CD14-positive monocyte (primary cell): ENCODE measurements around the gene FGF4. TPM values are rescaled to one million over a fixed set of nuclear protein-coding genes. Genes with fewer than 3 reads are reported as not detected.

Experiments
- DNase-seq, 3 donors: peaks; one replicate each; pipeline ENCODE4 v3.0.0-alpha.2; 2011 to 2022
- H2AFZ ChIP-seq: 2 replicates; pipeline ENCODE4 v1.6.0; 2012; ENCODE audit warnings: mild to moderate bottlenecking, low read depth, low read length, inconsistent platforms; ENCODE audit not compliant: insufficient read depth, poor library complexity, severe bottlenecking
- H3K27ac ChIP-seq, 2 donors: 1 replicate in 1 of 2; 2 replicates in 1 of 2; pipeline ENCODE4 v1.5.1; 2012 to 2013; ENCODE audit warnings: low read length in 2 of 2, control low read depth in 1 of 2, inconsistent platforms in 1 of 2, low read depth in 1 of 2, mild to moderate bottlenecking in 1 of 2
- H3K27me3 ChIP-seq, 2 donors: one replicate each; pipeline versions ENCODE4 v1.6.0 to v1.6.1; 2011 to 2013; ENCODE audit warnings: low read length in 2 of 2; ENCODE audit not compliant: control insufficient read depth in 2 of 2, insufficient read depth in 2 of 2
- H3K36me3 ChIP-seq, 2 donors: replicated peaks in 1 of 2; 1 replicate in 1 of 2; 2 replicates in 1 of 2; pipeline versions ENCODE4 v1.5.1 to v1.6.1; 2012 to 2013; ENCODE audit warnings: low read length in 2 of 2, control low read depth in 1 of 2, inconsistent platforms in 1 of 2, mild to moderate bottlenecking in 1 of 2; ENCODE audit not compliant: insufficient read depth in 2 of 2, control insufficient read depth in 1 of 2
- H3K4me1 ChIP-seq, 2 donors: 1 replicate in 1 of 2; 2 replicates in 1 of 2; pipeline versions ENCODE4 v1.5.1 to v1.6.1; 2012 to 2013; ENCODE audit warnings: low read length in 2 of 2, control low read depth in 1 of 2, inconsistent platforms in 1 of 2, mild to moderate bottlenecking in 1 of 2, moderate library complexity in 1 of 2; ENCODE audit not compliant: insufficient read depth in 2 of 2, control insufficient read depth in 1 of 2
- H3K4me2 ChIP-seq: replicated peaks from 2 replicates; pipeline ENCODE3; 2012; ENCODE audit warnings: low read length, moderate library complexity, mild to moderate bottlenecking; ENCODE audit not compliant: poor library complexity, severe bottlenecking; ENCODE audit errors: extremely low read depth
- H3K4me3 ChIP-seq, 3 experiments: fragments of 200-600 bp in 1 of 3; sonication (generic) in 1 of 3; replicated peaks in 1 of 3; 1 replicate in 2 of 3; 2 replicates in 1 of 3; pipeline ENCODE4 v1.5.1; 2011 to 2013; ENCODE audit warnings: low read length in 3 of 3, mild to moderate bottlenecking in 3 of 3, control low read depth in 2 of 3, low read depth in 2 of 3, inconsistent platforms in 1 of 3, moderate library complexity in 1 of 3
- H3K79me2 ChIP-seq: 2 replicates; pipeline ENCODE4 v1.6.0; 2012; ENCODE audit warnings: mild to moderate bottlenecking, control low read depth, inconsistent platforms, low read length, moderate library complexity; ENCODE audit not compliant: insufficient read depth
- H3K9ac ChIP-seq: 2 replicates; pipeline ENCODE4 v1.6.0; 2017; ENCODE audit warnings: low read length, mild to moderate bottlenecking; ENCODE audit not compliant: insufficient read depth, poor library complexity, severe bottlenecking
- H3K9me3 ChIP-seq, 2 donors: replicated peaks in 1 of 2; 1 replicate in 1 of 2; 2 replicates in 1 of 2; pipeline versions ENCODE4 v1.5.1 to v1.6.1; 2012 to 2013; ENCODE audit warnings: low read length in 2 of 2, control low read depth in 1 of 2; ENCODE audit not compliant: control insufficient read depth in 1 of 2, insufficient read depth in 1 of 2
- H4K20me1 ChIP-seq: 2 replicates; pipeline ENCODE4 v1.6.0; 2012; ENCODE audit warnings: mild to moderate bottlenecking, low read length, control low read depth, moderate library complexity; ENCODE audit not compliant: insufficient read depth
- H3K27ac Mint-ChIP-seq, 7 donors: one replicate each; pipeline ENCODE4 v1.8.0; 2020; ENCODE audit warnings: mild to moderate bottlenecking in 7 of 7, mixed read lengths in 7 of 7, moderate library complexity in 6 of 7, inconsistent platforms in 2 of 7
- H3K27me3 Mint-ChIP-seq, 3 donors: one replicate each; pipeline ENCODE4 v1.8.0; 2021 to 2022; ENCODE audit warnings: low read depth in 3 of 3, mild to moderate bottlenecking in 3 of 3, mixed read lengths in 3 of 3, moderate library complexity in 3 of 3, inconsistent platforms in 1 of 3
- H3K36me3 Mint-ChIP-seq, 2 donors: one replicate each; pipeline ENCODE4 v1.8.0; 2020; ENCODE audit warnings: mixed read lengths in 2 of 2, inconsistent platforms in 1 of 2, mild to moderate bottlenecking in 1 of 2
- H3K4me1 Mint-ChIP-seq: one replicate; pipeline ENCODE4 v1.8.0; 2020; ENCODE audit warnings: mild to moderate bottlenecking, mixed read lengths
- H3K4me3 Mint-ChIP-seq, 2 donors: one replicate each; pipeline ENCODE4 v1.8.0; 2020; ENCODE audit warnings: mild to moderate bottlenecking in 2 of 2, mixed read lengths in 2 of 2, moderate library complexity in 1 of 2
- H3K9me3 Mint-ChIP-seq, 7 donors: one replicate each; pipeline ENCODE4 v1.8.0; 2020 to 2022; ENCODE audit warnings: mixed read lengths in 7 of 7, mild to moderate bottlenecking in 6 of 7, moderate library complexity in 6 of 7, inconsistent platforms in 2 of 7
- CTCF ChIP-seq: fragments of 200-600 bp; IDR thresholded peaks from one replicate; pipeline ENCODE4 v1.8.0; 2022; ENCODE audit warnings: antibody characterized with exemption, mild to moderate bottlenecking
- WGBS: methylation state at CpG from one replicate; pipeline ENCODE4 v1.1.5; 2013; ENCODE audit warnings: missing lambda C conversion rate; ENCODE audit not compliant: insufficient coverage; 5-methylcytosine and 5-hydroxymethylcytosine counted together
- intact Hi-C, 2 donors: fragments of 100-400 bp; cut with micrococcal nuclease; formaldehyde crosslinking; loops; one replicate each; pipeline versions ENCODE4 v1.15.0 to v1.15.1; 2023
- polyA plus RNA-seq, 3 donors: library from polyadenylated mRNA; depleted of rRNA in 1 of 3; unstranded in 2 of 3; stranded (reverse) in 1 of 3; fragments of 300-500 nt in 2 of 3; fragments of >200 nt in 1 of 3; fragmentation: Illumina TruSeq in 2 of 3; gene quantifications; 1 replicate in 2 of 3; 2 replicates in 1 of 3; pipeline ENCODE4 v1.2.3, GENCODE V29; 2012 to 2021

FGF4 gene
- polyA plus RNA-seq, 3 donors = not detected

GRCh38 chr11:69778373-69778772 is 3.2 kb upstream of the FGF4 start:
- H3K27me3 Mint-ChIP-seq = peaks cover 21 to 51% (median 31%) of the 10 kb centered on the region in 3 donors
- no peaks in the 10 kb centered on the region for H3K4me1 Mint-ChIP-seq
- TF ChIP-seq CTCF = no peak
- Histone ChIP-seq H3K4me2 (no peak overlapping the region), H3K36me3 (no peaks in the 10 kb centered on the region), H3K27me3 (peaks cover 8 to 25% of the 10 kb centered on the region in 2 donors), H4K20me1 (no peaks in the 10 kb centered on the region), H2AFZ (no peak overlapping the region), H3K79me2 (no peaks in the 10 kb centered on the region), H3K27ac (no peak overlapping the region), H3K9ac (no peak overlapping the region), H3K4me1 (no peaks in the 10 kb centered on the region), H3K4me3 (no peak overlapping the region), H3K9me3 (no peaks in the 10 kb centered on the region)
- peaks cover 0 to 4% (median 0%) of the 10 kb centered on the region in 7 donors for H3K9me3 Mint-ChIP-seq
- 94% methylated on average over 4 of the region's 8 CpGs for WGBS
- no peak for DNase-seq
- no peak overlapping the region for H3K27ac Mint-ChIP-seq
- intact Hi-C loops = no loop called here
- H3K36me3 Mint-ChIP-seq = no peaks in the 10 kb centered on the region
- no peak overlapping the region for H3K4me3 Mint-ChIP-seq

DNA sequence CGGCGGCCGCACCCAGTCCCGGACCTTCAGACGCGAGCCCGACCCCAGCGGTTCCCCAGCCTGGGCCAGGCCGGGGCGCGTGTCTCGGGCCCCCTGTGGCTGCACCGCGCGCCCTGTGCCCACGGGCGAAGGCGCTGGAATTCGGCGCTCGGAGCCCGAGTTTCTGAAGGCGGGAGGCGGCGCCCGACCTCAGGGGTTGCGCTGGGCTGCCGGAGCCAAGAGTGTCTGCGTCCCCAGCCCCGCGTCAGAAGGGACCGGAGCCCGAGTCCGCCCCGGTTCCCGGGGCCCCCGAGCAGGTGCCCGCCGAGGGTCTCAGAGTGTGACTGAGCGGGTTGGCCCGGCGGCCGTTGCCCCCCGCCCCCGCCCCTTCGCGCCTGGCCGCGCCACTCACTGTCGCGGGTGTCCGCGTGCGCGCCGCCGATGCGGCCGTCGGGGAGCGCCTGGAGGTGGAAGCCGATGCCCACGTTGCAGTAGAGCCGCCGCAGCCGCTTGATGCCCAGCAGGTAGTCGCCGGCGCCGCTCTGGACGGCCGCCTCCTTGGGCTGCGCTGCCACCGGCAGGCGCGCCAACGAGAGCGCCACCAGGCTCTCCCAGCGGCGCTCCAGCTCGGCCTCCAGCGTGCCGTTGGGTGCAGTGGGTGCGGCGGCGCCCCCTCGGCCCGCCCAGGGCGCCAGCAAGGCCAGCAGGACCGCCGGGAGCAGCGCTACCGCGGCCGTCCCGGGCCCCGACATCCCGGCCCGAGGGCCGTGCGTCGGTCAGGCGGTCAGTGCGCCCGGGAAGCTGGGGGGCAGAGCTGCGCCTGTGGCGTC is 583 bp downstream of the FGF4 start:
- no peaks in the 10 kb centered on the region for H3K36me3 Mint-ChIP-seq
- Histone ChIP-seq H3K4me1 (no peaks in the 10 kb centered on the region), H3K4me3 (no peak overlapping the region), H3K36me3 (no peaks in the 10 kb centered on the region), H3K27ac (no peak overlapping the region), H3K9me3 (no peaks in the 10 kb centered on the region), H3K4me2 (no peak overlapping the region), H3K27me3 (peaks cover 15 to 57% of the 10 kb centered on the region in 2 donors), H2AFZ (no peak overlapping the region), H4K20me1 (no peaks in the 10 kb centered on the region), H3K9ac (no peak overlapping the region), H3K79me2 (no peaks in the 10 kb centered on the region)
- peaks cover 45 to 74% (median 52%) of the 10 kb centered on the region in 3 donors for H3K27me3 Mint-ChIP-seq
- WGBS = 4% methylated on average over 107 of the region's 107 CpGs
- DNase-seq = no peak
- H3K27ac Mint-ChIP-seq = no peak overlapping the region
- H3K4me1 Mint-ChIP-seq = no peaks in the 10 kb centered on the region
- no peak for TF ChIP-seq CTCF
- peaks cover 0 to 4% (median 0%) of the 10 kb centered on the region in 7 donors for H3K9me3 Mint-ChIP-seq
- H3K4me3 Mint-ChIP-seq = no peak overlapping the region
- intact Hi-C loops = no loop called here
